HepG2 (cell line): Measurements from ENCODE around the gene ZNF454. TPM values are rescaled to one million over a fixed set of nuclear protein-coding genes. Genes with fewer than 3 reads are reported as not detected.

Experiments
- ATF7-NPFF ChIP-seq: sonication (generic); formaldehyde crosslinking; IDR thresholded peaks from 2 replicates; pipeline ENCODE4 v1.8.1; 2023; ENCODE audit warnings: mild to moderate bottlenecking, low read depth, missing genetic modification reagents, moderate library complexity
- ATM ChIP-seq: fragments of 450-650 bp; IDR thresholded peaks from 2 replicates; pipeline ENCODE4 v1.7.1; 2017; ENCODE audit warnings: mild to moderate bottlenecking, borderline replicate concordance
- CCDC6 ChIP-seq: sonication (generic); formaldehyde crosslinking; IDR thresholded peaks from 2 replicates; pipeline ENCODE4 v1.8.1; 2022; ENCODE audit warnings: mild to moderate bottlenecking, missing genetic modification reagents, moderate library complexity
- SAFB2 ChIP-seq: sonication (generic); formaldehyde crosslinking; IDR thresholded peaks from 2 replicates; pipeline ENCODE4 v1.5.1; 2020; ENCODE audit warnings: missing genetic modification reagents, low read depth, mild to moderate bottlenecking, borderline replicate concordance
- SIX1 ChIP-seq: sonication (generic); formaldehyde crosslinking; IDR thresholded peaks from 2 replicates; pipeline ENCODE4 v1.4.0; 2020; ENCODE audit warnings: missing genetic modification reagents, borderline replicate concordance
- SMAD3 ChIP-seq: sonication (generic); formaldehyde crosslinking; IDR thresholded peaks from 2 replicates; pipeline ENCODE4 v1.4.0; 2020; ENCODE audit warnings: missing genetic modification reagents
- TBP ChIP-seq: sonication (generic); formaldehyde crosslinking; IDR thresholded peaks from 2 replicates; pipeline ENCODE4 v1.5.0; 2020; ENCODE audit warnings: missing genetic modification reagents
- TCF7 ChIP-seq: sonication (generic); IDR thresholded peaks from 2 replicates; pipeline ENCODE4 v1.6.1; 2016; ENCODE audit warnings: antibody characterized with exemption, low read depth
- ZEB1 ChIP-seq: IDR thresholded peaks from 2 replicates; pipeline ENCODE4 v1.6.1; 2012; ENCODE audit warnings: mild to moderate bottlenecking, low read depth, inconsistent platforms; ENCODE audit not compliant: insufficient replicate concordance
- ZMYM3 ChIP-seq: sonication (generic); formaldehyde crosslinking; IDR thresholded peaks from 2 replicates; pipeline ENCODE4 v1.5.1; 2020; ENCODE audit warnings: mild to moderate bottlenecking, missing genetic modification reagents
- ZNF235 ChIP-seq: sonication (generic); formaldehyde crosslinking; IDR thresholded peaks from 2 replicates; pipeline ENCODE4 v1.8.1; 2023; ENCODE audit warnings: mild to moderate bottlenecking, missing genetic modification reagents, borderline replicate concordance
- ZNF407 ChIP-seq: sonication (generic); formaldehyde crosslinking; IDR thresholded peaks from one replicate; pipeline ENCODE4 v1.5.1; 2020; ENCODE audit warnings: mild to moderate bottlenecking, missing genetic modification reagents; ENCODE audit errors: not compliant biosample characterization
- ZNF564 ChIP-seq: sonication (generic); formaldehyde crosslinking; IDR thresholded peaks from 2 replicates; pipeline ENCODE4 v1.8.1; 2023; ENCODE audit warnings: mild to moderate bottlenecking, missing genetic modification reagents
- ZNF773 ChIP-seq: sonication (generic); formaldehyde crosslinking; IDR thresholded peaks from 2 replicates; pipeline ENCODE4 v1.4.0; 2020; ENCODE audit warnings: missing genetic modification reagents, borderline replicate concordance
- polyA plus RNA-seq, 8 experiments: library from polyadenylated mRNA; depleted of rRNA in 3 of 8; stranded (reverse) in 7 of 8; unstranded in 1 of 8; fragments of >200 nt; fragmentation: Illumina TruSeq in 4 of 8; extraction: Trizol in 4 of 8; gene quantifications; 2 replicates each; pipeline versions ENCODE4 v1.2.1 to v1.2.3, GENCODE V29; 2011 to 2016; ENCODE audit warnings: low read depth in 4 of 8, missing spikeins in 1 of 8, mixed read lengths in 1 of 8; ENCODE audit not compliant: insufficient read depth in 1 of 8
- total RNA-seq, 5 experiments: library from RNA; depleted of rRNA; stranded (reverse); fragments of >200 nt; fragmentation: Illumina TruSeq; extraction: Trizol; gene quantifications; 2 replicates each; pipeline ENCODE4 v1.2.3, GENCODE V29; 2016; ENCODE audit warnings: low read depth in 1 of 5
- TF ChIP-seq, protein P1 (sequence below): sonication (generic); formaldehyde crosslinking; IDR thresholded peaks from 2 replicates; pipeline ENCODE4 v1.8.1; 2022; ENCODE audit warnings: low read depth, mild to moderate bottlenecking, missing genetic modification reagents
- TF ChIP-seq, protein P2 (sequence below): sonication (generic); formaldehyde crosslinking; IDR thresholded peaks from 2 replicates; pipeline ENCODE4 v1.4.0; 2020; ENCODE audit warnings: missing genetic modification reagents

Gene ZNF454
- total and polyA plus RNA-seq, 2 of the 13 experiments (the other 11 are each of a cell fraction or from before 2014, with no cell fraction given): 0.16 TPM; not detected in 1

DNA sequence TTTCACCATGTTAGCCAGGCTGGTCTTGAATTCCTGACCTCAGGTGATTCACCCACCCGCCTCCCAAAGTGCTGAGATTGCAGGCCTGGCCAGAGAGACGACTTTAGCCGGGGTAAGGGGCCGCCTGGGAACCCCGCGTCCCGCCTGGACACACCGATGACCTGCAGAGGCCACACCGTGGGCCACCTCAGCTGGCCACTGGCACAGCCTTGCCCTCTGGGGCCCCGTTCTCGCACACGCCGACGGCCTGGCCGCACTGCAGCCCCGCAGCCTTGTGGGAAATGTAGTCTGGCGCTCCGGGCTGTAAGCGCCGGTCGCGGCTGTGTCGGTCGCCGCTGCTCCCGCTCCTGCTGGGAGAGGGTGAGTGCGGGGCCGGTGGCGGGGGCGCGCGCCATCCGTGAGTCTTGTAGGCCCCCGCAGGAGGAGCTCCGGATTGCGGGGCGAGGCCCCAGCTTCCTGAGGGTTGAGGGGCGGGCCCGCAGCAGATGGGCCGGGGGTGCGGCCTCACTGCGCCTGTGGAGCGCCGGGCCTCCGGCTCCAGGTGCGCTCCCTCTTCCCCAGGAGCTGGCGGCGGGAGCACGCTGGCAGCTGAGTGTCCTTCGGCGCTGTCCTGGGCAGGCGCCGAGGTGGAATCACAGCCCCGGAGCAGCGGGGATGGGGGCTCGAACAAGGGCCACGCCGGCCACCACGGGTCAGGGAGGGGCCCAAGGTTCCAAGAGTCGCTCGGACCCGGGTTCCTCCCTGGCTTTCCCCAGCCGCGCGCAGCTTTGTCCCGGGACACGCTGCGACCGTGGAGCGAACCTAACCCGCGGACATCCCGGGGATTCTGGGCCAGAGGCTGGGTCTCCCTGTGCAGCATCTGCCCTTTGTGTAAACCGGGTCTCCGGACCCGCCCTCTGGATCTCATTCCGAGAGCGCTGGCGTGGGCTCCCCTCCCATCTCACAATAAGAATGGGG is 45.1 kb upstream of the ZNF454 start, which contains the start of gene ZFP2 (continued):
- no peak for TF ChIP-seq ZEB1
- no peak for TF ChIP-seq TCF7
- TF ChIP-seq ZNF773 (CRISPR knock-in tag): peak; percentile 43; the same call in 1 of the 2 replicates
- TF ChIP-seq ZNF564 (CRISPR knock-in tag): no peak
- no peak for TF ChIP-seq SIX1 (CRISPR knock-in tag)
- TF ChIP-seq ZMYM3 (CRISPR knock-in tag): no peak
- no peak for TF ChIP-seq ZNF407 (CRISPR knock-in tag)
- TF ChIP-seq CCDC6 (CRISPR knock-in tag): no peak
- TF ChIP-seq, protein P1, sequence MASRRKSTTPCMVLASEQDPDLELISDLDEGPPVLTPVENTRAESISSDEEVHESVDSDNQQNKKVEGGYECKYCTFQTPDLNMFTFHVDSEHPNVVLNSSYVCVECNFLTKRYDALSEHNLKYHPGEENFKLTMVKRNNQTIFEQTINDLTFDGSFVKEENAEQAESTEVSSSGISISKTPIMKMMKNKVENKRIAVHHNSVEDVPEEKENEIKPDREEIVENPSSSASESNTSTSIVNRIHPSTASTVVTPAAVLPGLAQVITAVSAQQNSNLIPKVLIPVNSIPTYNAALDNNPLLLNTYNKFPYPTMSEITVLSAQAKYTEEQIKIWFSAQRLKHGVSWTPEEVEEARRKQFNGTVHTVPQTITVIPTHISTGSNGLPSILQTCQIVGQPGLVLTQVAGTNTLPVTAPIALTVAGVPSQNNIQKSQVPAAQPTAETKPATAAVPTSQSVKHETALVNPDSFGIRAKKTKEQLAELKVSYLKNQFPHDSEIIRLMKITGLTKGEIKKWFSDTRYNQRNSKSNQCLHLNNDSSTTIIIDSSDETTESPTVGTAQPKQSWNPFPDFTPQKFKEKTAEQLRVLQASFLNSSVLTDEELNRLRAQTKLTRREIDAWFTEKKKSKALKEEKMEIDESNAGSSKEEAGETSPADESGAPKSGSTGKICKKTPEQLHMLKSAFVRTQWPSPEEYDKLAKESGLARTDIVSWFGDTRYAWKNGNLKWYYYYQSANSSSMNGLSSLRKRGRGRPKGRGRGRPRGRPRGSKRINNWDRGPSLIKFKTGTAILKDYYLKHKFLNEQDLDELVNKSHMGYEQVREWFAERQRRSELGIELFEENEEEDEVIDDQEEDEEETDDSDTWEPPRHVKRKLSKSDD (CRISPR knock-in tag): no peak
- TF ChIP-seq ATF7-NPFF (CRISPR knock-in tag): peak; percentile 26; the same call in 1 of the 2 replicates
- no peak for TF ChIP-seq SAFB2 (CRISPR knock-in tag)
- TF ChIP-seq SMAD3 (CRISPR knock-in tag): no peak
- TF ChIP-seq ATM: no peak
- TF ChIP-seq, protein P2, sequence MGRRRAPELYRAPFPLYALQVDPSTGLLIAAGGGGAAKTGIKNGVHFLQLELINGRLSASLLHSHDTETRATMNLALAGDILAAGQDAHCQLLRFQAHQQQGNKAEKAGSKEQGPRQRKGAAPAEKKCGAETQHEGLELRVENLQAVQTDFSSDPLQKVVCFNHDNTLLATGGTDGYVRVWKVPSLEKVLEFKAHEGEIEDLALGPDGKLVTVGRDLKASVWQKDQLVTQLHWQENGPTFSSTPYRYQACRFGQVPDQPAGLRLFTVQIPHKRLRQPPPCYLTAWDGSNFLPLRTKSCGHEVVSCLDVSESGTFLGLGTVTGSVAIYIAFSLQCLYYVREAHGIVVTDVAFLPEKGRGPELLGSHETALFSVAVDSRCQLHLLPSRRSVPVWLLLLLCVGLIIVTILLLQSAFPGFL (CRISPR knock-in tag): no peak; the same call in 1 of the 2 replicates
- no peak for TF ChIP-seq ZNF235
- no peak for TF ChIP-seq TBP (CRISPR knock-in tag)
